H9 (cell line): Measurements from ENCODE around the gene TIAM2. TPM values are rescaled to one million over a fixed set of nuclear protein-coding genes. Genes with fewer than 3 reads are reported as not detected.

Experiments
- DNase-seq: peaks from one replicate; pipeline ENCODE4 v3.0.0-alpha.2; 2017
- H2AFZ ChIP-seq: one replicate; pipeline ENCODE4 v1.6.1; 2013; ENCODE audit warnings: mild to moderate bottlenecking, low read length, control low read depth, moderate library complexity
- H2AK5ac ChIP-seq: 2 replicates; pipeline ENCODE4 v1.6.1; 2013; ENCODE audit warnings: low read length, control low read depth, mixed read lengths; ENCODE audit not compliant: insufficient read length
- H2BK120ac ChIP-seq: one replicate; pipeline ENCODE4 v1.6.1; 2013; ENCODE audit warnings: low read depth, mild to moderate bottlenecking, low read length, control low read depth, inconsistent platforms; ENCODE audit not compliant: poor library complexity, severe bottlenecking
- H2BK12ac ChIP-seq: 2 replicates; pipeline ENCODE4 v1.6.1; 2013; ENCODE audit warnings: low read length, control low read depth, mixed read lengths, low read depth; ENCODE audit not compliant: insufficient read length
- H2BK15ac ChIP-seq: 2 replicates; pipeline ENCODE4 v1.6.1; 2013; ENCODE audit warnings: low read depth, low read length, control low read depth
- H2BK20ac ChIP-seq: one replicate; pipeline ENCODE4 v1.6.1; 2013; ENCODE audit warnings: low read depth, mild to moderate bottlenecking, low read length, control low read depth, inconsistent platforms; ENCODE audit not compliant: poor library complexity, severe bottlenecking
- H2BK5ac ChIP-seq: 2 replicates; pipeline ENCODE4 v1.6.1; 2013; ENCODE audit warnings: low read length, control low read depth, mixed read lengths; ENCODE audit not compliant: insufficient read length
- H3K14ac ChIP-seq: 2 replicates; pipeline ENCODE4 v1.6.1; 2013; ENCODE audit warnings: low read length, control low read depth; ENCODE audit not compliant: insufficient read depth
- H3K18ac ChIP-seq: 2 replicates; pipeline ENCODE4 v1.6.1; 2013; ENCODE audit warnings: low read depth, mild to moderate bottlenecking, mixed read lengths, low read length, control low read depth; ENCODE audit not compliant: insufficient read length
- H3K23ac ChIP-seq: 2 replicates; pipeline ENCODE4 v1.6.1; 2013; ENCODE audit warnings: low read length, control low read depth, mixed read lengths, low read depth; ENCODE audit not compliant: insufficient read length
- H3K23me2 ChIP-seq: 2 replicates; pipeline ENCODE4 v1.6.1; 2013; ENCODE audit warnings: low read depth, mild to moderate bottlenecking, mixed read lengths, low read length, control low read depth; ENCODE audit not compliant: insufficient read length, poor library complexity, severe bottlenecking
- H3K27ac ChIP-seq: 2 replicates; pipeline ENCODE4 v1.5.1; 2013; ENCODE audit warnings: low read length, control low read depth, mixed read lengths, low read depth; ENCODE audit not compliant: insufficient read length
- H3K27me3 ChIP-seq: 2 replicates; pipeline ENCODE4 v1.6.1; 2013; ENCODE audit warnings: low read length, control low read depth, inconsistent platforms; ENCODE audit not compliant: insufficient read depth
- H3K4ac ChIP-seq: 2 replicates; pipeline ENCODE4 v1.6.1; 2013; ENCODE audit warnings: low read depth, mild to moderate bottlenecking, control low read depth, inconsistent platforms, low read length, moderate library complexity
- H3K4me1 ChIP-seq: 2 replicates; pipeline ENCODE4 v1.6.1; 2013; ENCODE audit warnings: low read length, control low read depth, inconsistent platforms; ENCODE audit not compliant: insufficient read depth
- H3K4me2 ChIP-seq: 2 replicates; pipeline ENCODE4 v1.6.1; 2013; ENCODE audit warnings: low read length, control low read depth, mixed read lengths; ENCODE audit not compliant: insufficient read length, insufficient read depth
- H3K56ac ChIP-seq: 2 replicates; pipeline ENCODE4 v1.6.1; 2013; ENCODE audit warnings: low read depth, mild to moderate bottlenecking, mixed read lengths, low read length, control low read depth; ENCODE audit not compliant: insufficient read length
- H3K79me1 ChIP-seq: 2 replicates; pipeline ENCODE4 v1.6.1; 2013; ENCODE audit warnings: low read depth, mild to moderate bottlenecking, moderate library complexity, low read length, control low read depth, inconsistent platforms; ENCODE audit not compliant: insufficient read depth, poor library complexity, severe bottlenecking
- H3K79me2 ChIP-seq: 2 replicates; pipeline ENCODE4 v1.6.1; 2013; ENCODE audit warnings: low read length, control low read depth, inconsistent platforms; ENCODE audit not compliant: insufficient read depth
- H3K9ac ChIP-seq: 2 replicates; pipeline ENCODE4 v1.6.1; 2013; ENCODE audit warnings: low read length, control low read depth, mixed read lengths; ENCODE audit not compliant: insufficient read length; ENCODE audit errors: extremely low read depth
- H3K9me3 ChIP-seq: one replicate; pipeline ENCODE4 v1.6.1; 2013; ENCODE audit warnings: low read depth, low read length, inconsistent platforms; ENCODE audit not compliant: control insufficient read depth
- H3T11ph ChIP-seq: one replicate; pipeline ENCODE4 v1.6.1; 2013; ENCODE audit warnings: mild to moderate bottlenecking, low read length, control low read depth, inconsistent platforms
- H4K20me1 ChIP-seq: one replicate; pipeline ENCODE4 v1.6.1; 2013; ENCODE audit not compliant: control insufficient read depth, insufficient read length, insufficient read depth
- H4K5ac ChIP-seq: 2 replicates; pipeline ENCODE4 v1.6.1; 2013; ENCODE audit warnings: low read depth, mild to moderate bottlenecking, mixed read lengths, low read length, control low read depth; ENCODE audit not compliant: insufficient read length
- H4K8ac ChIP-seq: replicated peaks from 2 replicates; pipeline ENCODE4 v1.6.1; 2013; ENCODE audit warnings: low read length, control low read depth, mixed read lengths, low read depth; ENCODE audit not compliant: insufficient read length
- H4K91ac ChIP-seq: 2 replicates; pipeline ENCODE4 v1.6.1; 2013; ENCODE audit warnings: low read depth, mild to moderate bottlenecking, moderate library complexity, mixed read lengths, low read length, control low read depth; ENCODE audit not compliant: insufficient read length
- H3K27ac Mint-ChIP-seq, 3 experiments: 2 replicates in 2 of 3; 3 replicates in 1 of 3; pipeline ENCODE4 v1.8.0; 2020 to 2021; ENCODE audit warnings: mixed read lengths in 3 of 3, mild to moderate bottlenecking in 1 of 3, moderate library complexity in 1 of 3
- H3K27me3 Mint-ChIP-seq: 2 replicates; pipeline ENCODE4 v1.8.0; 2021; ENCODE audit warnings: low read depth, mild to moderate bottlenecking, moderate library complexity, mixed read lengths
- H3K36me3 Mint-ChIP-seq, 3 experiments: 2 replicates in 2 of 3; 3 replicates in 1 of 3; pipeline ENCODE4 v1.8.0; 2020 to 2021; ENCODE audit warnings: low read depth in 3 of 3, mixed read lengths in 3 of 3; ENCODE audit not compliant: insufficient read depth in 1 of 3
- H3K4me1 Mint-ChIP-seq, 2 experiments: 2 replicates each; pipeline ENCODE4 v1.8.0; 2020; ENCODE audit warnings: mixed read lengths in 2 of 2
- H3K4me3 Mint-ChIP-seq, 2 experiments: 2 replicates in 1 of 2; 3 replicates in 1 of 2; pipeline ENCODE4 v1.8.0; 2020 to 2021; ENCODE audit warnings: mild to moderate bottlenecking in 2 of 2, mixed read lengths in 2 of 2, moderate library complexity in 1 of 2
- H3K9me3 Mint-ChIP-seq, 2 experiments: 2 replicates in 1 of 2; 3 replicates in 1 of 2; pipeline ENCODE4 v1.8.0; 2020; ENCODE audit warnings: mild to moderate bottlenecking in 2 of 2, mixed read lengths in 2 of 2, moderate library complexity in 1 of 2
- WGBS: extraction: QIAGEN DNeasy Blood & Tissue Kit; methylation state at CpG from one replicate; pipeline ENCODE4 v1.1.7; 2013; ENCODE audit warnings: missing lambda C conversion rate, low lambda C conversion rate, mixed read lengths; ENCODE audit not compliant: insufficient read length; ENCODE audit errors: extremely low coverage; 5-methylcytosine and 5-hydroxymethylcytosine counted together
- total RNA-seq: library from RNA; stranded (reverse); gene quantifications from 2 replicates; pipeline ENCODE4 v1.2.1, GENCODE V29; 2021
- TF ChIP-seq, protein P1 (sequence below): fragments of 200-600 bp; sonication (generic); conservative IDR thresholded peaks from 3 replicates; pipeline ENCODE4 v1.8.0; 2021; ENCODE audit warnings: antibody characterized with exemption, mild to moderate bottlenecking

TIAM2 gene
- total RNA-seq, 1 experiment from 2014 or later: 6.3 TPM

DNA sequence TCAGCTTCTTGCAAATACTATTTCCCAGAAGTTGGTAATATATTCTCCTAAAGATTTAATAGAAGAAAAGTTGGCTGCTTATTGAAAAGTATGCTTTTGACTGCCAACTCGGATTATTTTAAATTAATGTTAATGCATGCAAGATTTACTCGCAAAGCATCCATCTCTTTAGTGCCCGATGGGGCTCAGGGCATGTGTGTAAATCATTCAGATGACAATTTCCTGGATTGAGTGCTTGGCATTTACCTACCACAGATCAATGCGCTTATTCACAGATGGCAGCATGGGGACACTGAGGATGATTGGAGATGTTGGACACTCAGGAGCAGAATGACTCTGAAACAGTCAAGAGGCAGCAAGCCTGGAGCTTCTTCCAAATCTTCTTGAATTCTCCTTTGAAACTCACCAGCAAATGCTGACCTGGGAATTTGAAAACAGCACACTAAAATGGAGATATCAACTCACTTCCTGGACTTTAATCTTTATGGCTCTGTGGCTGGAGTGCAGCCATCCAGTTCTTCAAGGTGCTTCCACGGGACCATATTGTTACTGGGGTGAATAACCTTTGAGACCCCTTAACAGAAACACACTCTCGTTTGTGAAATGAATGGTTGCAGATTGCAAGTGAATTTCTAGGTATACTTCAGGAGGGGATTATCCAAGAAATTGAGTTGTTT is 34.1 kb upstream of the TIAM2 start:
- H3K79me1 ChIP-seq: no peaks in the 10 kb centered on the region
- no peak overlapping the region for H2BK20ac ChIP-seq
- H2AFZ ChIP-seq: no peak overlapping the region
- H3T11ph ChIP-seq: no peak overlapping the region
- no peak overlapping the region for H3K23ac ChIP-seq
- Mint-ChIP-seq H3K4me3 (no peak overlapping the region), H3K27ac (no peak overlapping the region), H3K27me3 (no peaks in the 10 kb centered on the region), H3K9me3 (no peaks in the 10 kb centered on the region), H3K36me3 (0 out of 7 replicates have a peak, but pooled peaks cover 0 to 2% (median 0%) of the 10 kb centered on the region in 3 experiments), H3K4me1 (peaks cover 3 to 6% of the 10 kb centered on the region in 2 experiments; a peak in 3 of 4 replicates)
- H2AK5ac ChIP-seq: no peak overlapping the region
- H3K56ac ChIP-seq: no peak overlapping the region
- H3K4ac ChIP-seq: no peak overlapping the region
- no peak overlapping the region for H4K5ac ChIP-seq
- H4K8ac ChIP-seq: no peak overlapping the region
- no peak overlapping the region for H2BK120ac ChIP-seq
- no peak overlapping the region for H3K4me2 ChIP-seq
- H3K4me1 ChIP-seq: no peaks in the 10 kb centered on the region
- DNase-seq: no peak
- no peaks in the 10 kb centered on the region for H3K23me2 ChIP-seq
- H2BK15ac ChIP-seq: no peak overlapping the region
- no peak overlapping the region for H4K91ac ChIP-seq
- no peak overlapping the region for H3K14ac ChIP-seq
- no CpG with 5 or more reads among the region's 6 CpGs for WGBS
- H3K27ac ChIP-seq: no peak overlapping the region
- H4K20me1 ChIP-seq: no peaks in the 10 kb centered on the region
- no peaks in the 10 kb centered on the region for H3K79me2 ChIP-seq
- no peak overlapping the region for H2BK12ac ChIP-seq
- H3K9ac ChIP-seq: no peak overlapping the region
- TF ChIP-seq, protein P1, sequence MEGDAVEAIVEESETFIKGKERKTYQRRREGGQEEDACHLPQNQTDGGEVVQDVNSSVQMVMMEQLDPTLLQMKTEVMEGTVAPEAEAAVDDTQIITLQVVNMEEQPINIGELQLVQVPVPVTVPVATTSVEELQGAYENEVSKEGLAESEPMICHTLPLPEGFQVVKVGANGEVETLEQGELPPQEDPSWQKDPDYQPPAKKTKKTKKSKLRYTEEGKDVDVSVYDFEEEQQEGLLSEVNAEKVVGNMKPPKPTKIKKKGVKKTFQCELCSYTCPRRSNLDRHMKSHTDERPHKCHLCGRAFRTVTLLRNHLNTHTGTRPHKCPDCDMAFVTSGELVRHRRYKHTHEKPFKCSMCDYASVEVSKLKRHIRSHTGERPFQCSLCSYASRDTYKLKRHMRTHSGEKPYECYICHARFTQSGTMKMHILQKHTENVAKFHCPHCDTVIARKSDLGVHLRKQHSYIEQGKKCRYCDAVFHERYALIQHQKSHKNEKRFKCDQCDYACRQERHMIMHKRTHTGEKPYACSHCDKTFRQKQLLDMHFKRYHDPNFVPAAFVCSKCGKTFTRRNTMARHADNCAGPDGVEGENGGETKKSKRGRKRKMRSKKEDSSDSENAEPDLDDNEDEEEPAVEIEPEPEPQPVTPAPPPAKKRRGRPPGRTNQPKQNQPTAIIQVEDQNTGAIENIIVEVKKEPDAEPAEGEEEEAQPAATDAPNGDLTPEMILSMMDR: no peak
- H3K18ac ChIP-seq: no peak overlapping the region
- H3K9me3 ChIP-seq: no peaks in the 10 kb centered on the region
- H3K27me3 ChIP-seq: no peaks in the 10 kb centered on the region
- H2BK5ac ChIP-seq: no peak overlapping the region
